ENCODE results near the gene SNRPA1. TPM values are rescaled to one million over a fixed set of nuclear protein-coding genes. Genes with fewer than 3 reads are reported as not detected.

SNRPA1 gene
- total RNA-seq, 4 donors from 2014 or later: 25.6 to 47.7 (median 29.3) TPM

GRCh38 chr15:101306341-101307047 is 11.4 kb upstream of the SNRPA1 start:
- ATAC-seq (ENCODE audit: low FRiP score) (no peak), DNase-seq (ENCODE audit: low spot score) (no peak)
- no peak for TF ChIP-seq CTCF (IDR thresholded peaks at IDR 0.05)

GRCh38 chr15:101305820-101306255 is 10.8 kb upstream of the SNRPA1 start:
- ATAC-seq (ENCODE audit: low FRiP score) (no peak), DNase-seq (ENCODE audit: low spot score) (no peak)
- no peak for TF ChIP-seq CTCF (IDR thresholded peaks at IDR 0.05)

- ATAC-seq (ENCODE audit: low FRiP score) (no peak), DNase-seq (ENCODE audit: low spot score) (no peak)
- no peak for TF ChIP-seq CTCF (IDR thresholded peaks at IDR 0.05)
These were observed 8.4 kb upstream of the SNRPA1 start for GRCh38 chr15:101303408-101303807.

GRCh38 chr15:101296418-101297405 is 1.7 kb upstream of the SNRPA1 start:
- ATAC-seq (ENCODE audit: low FRiP score) (no peak), DNase-seq (ENCODE audit: low spot score) (no peak)
- no peak for TF ChIP-seq CTCF (IDR thresholded peaks at IDR 0.05)

- ATAC-seq (ENCODE audit: low FRiP score) (peak; percentile 59), DNase-seq (ENCODE audit: low spot score) (no peak)
- no peak for TF ChIP-seq CTCF (IDR thresholded peaks at IDR 0.05)
These were observed 636 bp upstream of the SNRPA1 start for GRCh38 chr15:101295607-101296161.

GRCh38 chr15:101293122-101293521 is 1.9 kb downstream of the SNRPA1 start:
- no peak for TF ChIP-seq CTCF (IDR thresholded peaks at IDR 0.05)
- ATAC-seq (ENCODE audit: low FRiP score) (no peak), DNase-seq (ENCODE audit: low spot score) (no peak)

Measured in omental fat pad (tissue), 4 donors.